NCI-H510A treated with DMSO at 0.1 percent for 48 hours (cell line): ENCODE measurements around the gene ACACA.
"Not testable (repeated sequence)": the region's sequence is repeated elsewhere in the genome, so short reads cannot be mapped to it uniquely, and the experiment has no call there.

ENCODE experiments used
- DNase-seq: peaks from one replicate; lab custom pipeline; 2025; lab: John Stamatoyannopoulos, UW

Gene ACACA

DNA sequence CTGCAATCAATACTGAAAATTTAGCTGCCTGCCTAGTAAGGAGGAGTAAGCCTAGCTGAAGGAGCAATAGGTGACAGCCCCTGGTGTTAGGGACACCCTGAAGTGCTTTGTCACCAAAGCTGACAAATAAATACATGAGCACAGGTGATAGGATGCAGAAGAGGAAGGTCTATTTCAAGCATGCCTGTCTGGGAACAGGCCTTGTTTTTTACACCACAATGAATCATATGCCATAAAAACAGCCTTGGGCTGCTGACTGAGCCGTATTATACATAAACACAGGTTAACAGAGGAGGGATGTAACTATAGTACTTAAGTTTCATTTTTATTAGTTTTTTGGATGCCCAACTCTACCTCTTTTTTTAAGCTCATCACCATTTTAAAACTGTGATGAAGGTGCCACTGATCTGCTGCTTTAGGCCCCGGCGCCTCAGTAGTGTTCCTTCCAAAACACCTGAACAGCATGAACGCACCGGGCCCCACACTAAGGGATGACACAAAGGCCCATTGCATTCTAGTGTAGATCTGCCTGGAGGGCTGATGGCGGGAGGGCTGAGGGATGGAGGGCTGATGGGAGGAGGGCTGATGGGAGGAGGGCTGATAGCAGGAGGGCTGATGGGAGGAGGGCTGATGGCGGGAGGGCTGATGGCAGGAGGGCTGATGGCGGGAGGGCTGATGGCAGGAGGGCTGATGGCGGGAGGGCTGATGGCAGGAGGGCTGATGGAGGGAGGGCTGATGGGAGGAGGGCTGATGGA is 307.5 kb downstream of the ACACA start:
- no peak for DNase-seq

- no peak for DNase-seq
Measured at GRCh38 chr17:37098152-37098551, 308.5 kb downstream of the ACACA start.

DNA sequence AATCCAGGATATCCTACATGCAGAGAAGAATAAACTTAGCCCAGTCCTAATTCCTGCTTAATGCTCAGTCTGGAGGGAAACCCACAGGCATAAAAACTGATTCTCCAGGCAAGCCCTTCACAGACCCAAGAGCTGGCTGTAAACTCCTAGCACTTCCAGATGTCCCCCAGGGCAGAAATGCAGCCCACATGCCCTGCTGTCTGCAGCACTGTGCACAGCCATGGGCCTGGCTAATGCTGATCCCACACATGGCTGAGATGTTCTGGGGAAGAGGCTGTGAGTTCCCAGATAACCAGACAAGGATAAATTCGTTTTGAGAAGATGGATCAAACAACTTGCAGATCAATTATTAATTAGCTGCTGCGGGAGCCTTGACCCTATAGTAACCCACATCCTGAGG is 309.5 kb downstream of the ACACA start:
- DNase-seq = no peak

- no peak for DNase-seq
Measured at GRCh38 chr17:37096071-37096470, 310.6 kb downstream of the ACACA start.

- no peak for DNase-seq
Measured at GRCh38 chr17:37094391-37094790, 312.2 kb downstream of the ACACA start.

GRCh38 chr17:37092701-37093100 is 313.9 kb downstream of the ACACA start:
- DNase-seq = no peak

- DNase-seq = no peak
Measured at GRCh38 chr17:37092071-37092470, 314.6 kb downstream of the ACACA start.

GRCh38 chr17:37090941-37091340 is 315.7 kb downstream of the ACACA start:
- DNase-seq = no peak

GRCh38 chr17:37089956-37090355 is 316.7 kb downstream of the ACACA start:
- no peak for DNase-seq

DNA sequence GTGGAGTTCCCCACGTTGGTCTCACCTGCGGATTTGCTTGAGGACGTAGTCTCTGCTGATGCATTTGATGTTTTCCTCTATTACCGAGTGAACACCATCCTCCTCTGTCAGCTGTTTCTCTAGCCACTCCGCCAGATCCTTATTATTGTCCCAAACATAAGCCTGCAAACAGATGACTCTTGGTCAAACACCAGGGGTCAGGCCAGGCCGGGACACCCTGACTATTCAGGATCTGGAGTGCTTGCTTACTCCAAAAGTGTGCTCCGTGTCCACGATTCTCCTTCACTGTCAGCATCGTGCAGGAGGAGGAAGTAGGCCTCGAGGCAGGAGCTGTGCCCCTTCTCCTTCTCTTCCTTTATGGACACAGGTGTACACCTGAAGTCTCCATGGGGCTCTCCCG is 317.7 kb downstream of the ACACA start:
- no peak for DNase-seq

DNA sequence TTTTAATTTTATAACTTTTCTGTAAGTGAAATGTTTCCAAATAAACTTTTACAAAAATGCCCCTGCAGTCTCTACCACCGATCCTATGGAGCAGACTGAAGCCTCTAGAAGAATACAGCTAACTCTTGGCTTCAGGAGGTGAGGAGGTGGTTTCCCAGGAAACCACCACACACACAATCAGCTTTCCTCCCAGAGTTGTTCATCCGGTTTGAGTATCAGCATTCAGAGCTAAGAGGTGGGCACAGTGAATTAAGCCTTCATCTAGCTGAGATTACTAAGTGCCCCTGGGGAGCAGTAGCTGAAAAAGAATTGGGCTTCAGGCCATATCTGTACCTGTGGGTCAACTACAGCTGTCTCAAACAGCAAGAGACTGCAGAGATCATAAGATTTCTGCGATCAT is 318.2 kb downstream of the ACACA start:
- DNase-seq = peak; percentile 62

GRCh38 chr17:37087683-37088082 is 319.0 kb downstream of the ACACA start:
- DNase-seq = no peak

GRCh38 chr17:37086948-37087347 is 319.7 kb downstream of the ACACA start:
- no peak for DNase-seq

GRCh38 chr17:37086334-37086733 is 320.3 kb downstream of the ACACA start:
- no peak for DNase-seq

DNA sequence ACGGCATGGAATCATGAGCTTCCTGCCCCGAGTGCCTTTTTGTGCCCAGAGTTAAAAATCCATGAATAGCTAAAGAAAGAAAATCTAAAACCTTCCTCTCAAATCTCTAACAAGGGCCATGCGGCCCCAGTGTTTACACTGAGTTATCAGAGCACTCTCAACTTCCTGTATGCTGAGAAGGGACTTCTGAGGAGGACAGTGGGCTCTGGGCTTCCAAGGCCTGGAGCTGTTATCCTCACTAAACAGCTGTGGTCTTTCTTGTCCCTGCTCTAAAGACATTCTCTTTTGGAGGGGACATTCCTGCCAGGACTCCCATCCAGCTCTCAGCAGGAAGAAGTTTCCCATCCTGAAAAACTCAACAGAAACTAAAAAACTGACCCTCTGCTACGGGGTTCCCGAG is 322.3 kb downstream of the ACACA start:
- no peak for DNase-seq

GRCh38 chr17:37083456-37083855 is 323.2 kb downstream of the ACACA start:
- peak; percentile 21 for DNase-seq

DNA sequence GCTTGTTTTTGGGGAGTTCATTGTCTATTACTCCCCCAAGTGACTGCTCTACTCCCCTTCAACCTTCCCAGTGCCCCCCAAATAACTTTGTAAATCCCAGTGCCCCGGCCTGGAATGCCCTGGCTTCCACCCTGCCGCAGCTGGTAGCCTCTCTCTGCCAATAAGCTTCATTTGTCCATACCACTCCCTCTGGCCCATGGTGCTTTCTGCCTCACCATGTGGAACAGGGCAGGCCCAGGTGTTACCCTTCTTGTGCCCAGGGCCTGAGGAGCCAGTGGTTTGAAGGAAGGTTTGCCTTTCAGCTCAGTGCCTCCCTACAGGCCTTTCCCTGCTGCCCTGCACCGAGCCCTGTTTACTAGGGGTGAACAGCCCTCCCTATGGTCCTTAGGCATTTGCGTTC is 323.7 kb downstream of the ACACA start:
- no peak for DNase-seq

GRCh38 chr17:37082311-37082860 is 324.2 kb downstream of the ACACA start:
- no peak for DNase-seq

GRCh38 chr17:37081287-37081686 is 325.3 kb downstream of the ACACA start:
- no peak for DNase-seq

GRCh38 chr17:37079735-37080134 is 326.9 kb downstream of the ACACA start:
- no peak for DNase-seq

GRCh38 chr17:37079065-37079708 is 327.4 kb downstream of the ACACA start:
- DNase-seq = no peak

DNA sequence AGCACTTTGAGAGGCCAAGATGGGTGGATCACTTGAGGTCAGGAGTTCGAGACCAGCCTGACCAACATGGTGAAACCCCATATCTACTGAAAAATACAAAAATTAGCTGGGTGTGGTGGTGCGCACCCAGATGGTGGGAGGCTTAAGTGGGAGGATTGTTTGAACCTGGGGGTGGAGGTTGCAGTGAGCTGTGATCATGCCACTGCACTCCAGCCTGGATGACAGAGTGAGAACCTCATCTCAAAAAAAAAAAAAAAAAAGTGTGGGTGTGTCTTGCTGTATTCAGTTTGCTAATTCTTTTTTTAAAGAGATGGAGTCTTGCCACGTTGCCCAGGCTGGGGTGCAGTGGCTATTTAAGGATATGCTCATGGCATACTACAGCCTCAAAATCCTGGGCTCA is 333.2 kb downstream of the ACACA start:
- not testable (repeated sequence) for DNase-seq

DNA sequence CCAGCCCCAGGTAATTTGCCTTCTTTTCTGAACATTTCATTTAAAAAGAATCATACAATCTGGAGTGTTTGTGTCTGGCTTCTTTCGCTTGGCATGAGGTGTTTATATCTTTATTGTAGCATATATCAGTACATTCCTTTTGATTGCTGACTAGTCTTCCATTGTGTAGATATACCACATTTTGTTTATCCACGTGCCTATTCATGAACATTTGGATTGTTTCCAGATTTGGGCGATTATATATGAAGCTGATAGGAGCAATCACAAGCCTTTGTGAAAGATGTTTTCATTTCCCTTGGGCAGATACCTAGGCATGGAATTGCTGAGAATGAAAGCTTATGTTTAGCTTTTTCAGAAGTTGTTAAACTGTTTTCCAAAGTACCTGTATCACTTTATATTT is 337.5 kb downstream of the ACACA start:
- DNase-seq = no peak

GRCh38 chr17:37068266-37068665 is 338.4 kb downstream of the ACACA start:
- peak; percentile 19 for DNase-seq
